ENCODE results near the gene LMX1B. TPM values are rescaled to one million over a fixed set of nuclear protein-coding genes. Genes with fewer than 3 reads are reported as not detected.

Gene LMX1B
- total and polyA plus RNA-seq, 7 donors = 0.12 to 1.4 (median 0.16) TPM; not detected in 2

- 78 to 82% methylated on average over 8 of the region's 8 CpGs for WGBS, 2 donors
- no peak overlapping the region for H3K27ac ChIP-seq
Observed at GRCh38 chr9:126635061-126635460, 21.3 kb downstream of the LMX1B start.

GRCh38 chr9:126635661-126636439 lies 22.1 kb downstream of the LMX1B start:
- peaks cover 15 to 84% (median 38%) of the 10 kb centered on the region in 3 donors for H3K27me3 ChIP-seq

More at GRCh38 chr9:126635061-126635460, 21.3 kb downstream of the LMX1B start:
- Histone ChIP-seq H3K9me3 (no peaks in the 10 kb centered on the region), H3K4me1 (peaks cover 0 to 11% (median 2%) of the 10 kb centered on the region in 4 donors), H3K36me3 (no peaks in the 10 kb centered on the region), H3K4me3 (no peak overlapping the region), H3K27me3 (peaks cover 20 to 87% (median 45%) of the 10 kb centered on the region in 3 donors)
- intact Hi-C loops (cut with DNase I) = no loop called here
- DNase-seq = no peak
- TF ChIP-seq POLR2A (IDR thresholded peaks at IDR 0.05) (no peak), EP300 (IDR thresholded peaks at IDR 0.05) (no peak), POLR2AphosphoS5 (IDR thresholded peaks at IDR 0.05) (no peak), CTCF (IDR thresholded peaks at IDR 0.05) (no peak)

GRCh38 chr9:126636983-126637798 lies 23.5 kb downstream of the LMX1B start:
- no peak for DNase-seq
- Histone ChIP-seq H3K27me3 (peaks cover 15 to 78% (median 31%) of the 10 kb centered on the region in 3 donors), H3K4me3 (no peak overlapping the region), H3K9me3 (no peaks in the 10 kb centered on the region), H3K36me3 (no peaks in the 10 kb centered on the region), H3K4me1 (peaks cover 0 to 11% (median 2%) of the 10 kb centered on the region in 4 donors), H3K27ac (no peak overlapping the region)
- TF ChIP-seq EP300 (IDR thresholded peaks at IDR 0.05) = no peak
- no peak for TF ChIP-seq CTCF (IDR thresholded peaks at IDR 0.05)
- TF ChIP-seq POLR2AphosphoS5 (IDR thresholded peaks at IDR 0.05) = no peak
- no peak for TF ChIP-seq POLR2A (IDR thresholded peaks at IDR 0.05)
- 22 to 55% methylated on average over 17 of the region's 17 CpGs for WGBS, 2 donors
- intact Hi-C loops (cut with DNase I) = no loop called here

More at GRCh38 chr9:126635661-126636439, 22.1 kb downstream of the LMX1B start:
- no peaks in the 10 kb centered on the region for H3K36me3 ChIP-seq
- 32 to 54% methylated on average over 3 of the region's 3 CpGs for WGBS, 2 donors
- TF ChIP-seq POLR2AphosphoS5 (IDR thresholded peaks at IDR 0.05) (no peak), CTCF (IDR thresholded peaks at IDR 0.05) (no peak), EP300 (IDR thresholded peaks at IDR 0.05) (no peak), POLR2A (IDR thresholded peaks at IDR 0.05) (no peak)
- H3K9me3 ChIP-seq = no peaks in the 10 kb centered on the region
- intact Hi-C loops (cut with DNase I) = no loop called here
- peaks cover 0 to 11% (median 2%) of the 10 kb centered on the region in 4 donors for H3K4me1 ChIP-seq
- DNase-seq = no peak
- no peak overlapping the region for H3K4me3 ChIP-seq
- H3K27ac ChIP-seq = no peak overlapping the region

GRCh38 chr9:126638571-126639132 lies 24.9 kb downstream of the LMX1B start:
- Histone ChIP-seq H3K4me1 (peaks cover 0 to 11% (median 2%) of the 10 kb centered on the region in 4 donors), H3K27ac (no peak overlapping the region), H3K9me3 (no peaks in the 10 kb centered on the region), H3K4me3 (no peak overlapping the region), H3K36me3 (no peaks in the 10 kb centered on the region), H3K27me3 (peaks cover 25 to 79% (median 31%) of the 10 kb centered on the region in 3 donors)
- intact Hi-C loops (cut with DNase I) = no loop called here
- 2 to 4% methylated on average over 30 of the region's 30 CpGs for WGBS, 2 donors
- TF ChIP-seq POLR2A (IDR thresholded peaks at IDR 0.05) (no peak), EP300 (IDR thresholded peaks at IDR 0.05) (no peak), POLR2AphosphoS5 (IDR thresholded peaks at IDR 0.05) (no peak), CTCF (IDR thresholded peaks at IDR 0.05) (no peak)
- no peak for DNase-seq

Data from sigmoid colon (tissue), 7 donors.